HEK293 (cell line): Measurements from ENCODE around the gene RAMAC.

ENCODE experiments used
- CTCF ChIA-PET: fragments of 350-600 bp; formaldehyde crosslinking; extraction: SDS; loops from one replicate; lab custom pipeline; 2021; ENCODE audit warnings: antibody characterized with exemption; lab: Yijun Ruan, JAX
- POLR2A ChIA-PET: fragments of 300-600 bp; formaldehyde crosslinking; extraction: SDS; loops from one replicate; lab custom pipeline; 2020; ENCODE audit warnings: antibody characterized with exemption, inconsistent platforms; lab: Yijun Ruan, JAX
- H3K27ac ChIP-seq: fragments of 200-500 bp; sonication (Bioruptor generic); 2 replicates; pipeline ENCODE4 v1.5.1; 2014; ENCODE audit warnings: low read depth, low read length, control low read depth, inconsistent platforms; ENCODE audit errors: extremely low read depth
- H3K36me3 ChIP-seq, 2 experiments: fragments of 200-500 bp in 1 of 2; sonication (Bioruptor generic) in 1 of 2; 1 replicate in 1 of 2; 2 replicates in 1 of 2; pipeline ENCODE4 v1.5.1; 2014 to 2017; ENCODE audit warnings: inconsistent platforms in 2 of 2, low read length in 2 of 2; ENCODE audit not compliant: control insufficient read depth in 2 of 2, insufficient read depth in 1 of 2
- H3K4me1 ChIP-seq: fragments of 200-500 bp; sonication (Bioruptor generic); 2 replicates; pipeline ENCODE4 v1.5.1; 2014; ENCODE audit warnings: mild to moderate bottlenecking, low read length, inconsistent platforms; ENCODE audit not compliant: control insufficient read depth, insufficient read depth
- H3K4me3 ChIP-seq: 2 replicates; pipeline ENCODE4 v1.5.1; 2011; ENCODE audit warnings: low read depth, mild to moderate bottlenecking, control low read depth, low read length, moderate library complexity
- H3K9me3 ChIP-seq: fragments of 200-500 bp; sonication (Bioruptor generic); 2 replicates; pipeline ENCODE4 v1.5.1; 2014; ENCODE audit warnings: low read depth, low read length, inconsistent platforms; ENCODE audit not compliant: control insufficient read depth, insufficient read depth
- EGR2 ChIP-seq: fragments of 450-650 bp; formaldehyde crosslinking; IDR thresholded peaks from 2 replicates; pipeline ENCODE4 v1.5.1; 2016; ENCODE audit warnings: low read depth, missing biosample characterization, missing genetic modification characterization
- HOXC10 ChIP-seq: sonication (generic); formaldehyde crosslinking; IDR thresholded peaks from 2 replicates; pipeline ENCODE4 v1.8.1; 2023; ENCODE audit warnings: mild to moderate bottlenecking, missing genetic modification reagents
- IKZF3 ChIP-seq: fragments of 450-650 bp; IDR thresholded peaks from 2 replicates; pipeline ENCODE4 v1.5.0; 2018; ENCODE audit warnings: missing biosample characterization, mild to moderate bottlenecking, missing genetic modification characterization, moderate library complexity
- KLF8 ChIP-seq: fragments of 450-650 bp; formaldehyde crosslinking; IDR thresholded peaks from 2 replicates; pipeline ENCODE4 v1.5.1; 2016; ENCODE audit warnings: missing biosample characterization, missing genetic modification characterization
- MYNN ChIP-seq: fragments of 450-650 bp; formaldehyde crosslinking; IDR thresholded peaks from 2 replicates; pipeline ENCODE4 v1.5.1; 2016; ENCODE audit warnings: missing biosample characterization, missing genetic modification characterization, borderline replicate concordance
- OSR2 ChIP-seq: fragments of 450-650 bp; formaldehyde crosslinking; IDR thresholded peaks from 2 replicates; pipeline ENCODE4 v1.5.1; 2016; ENCODE audit warnings: missing biosample characterization, missing genetic modification characterization
- ZFP3 ChIP-seq: fragments of 450-650 bp; formaldehyde crosslinking; IDR thresholded peaks from 2 replicates; pipeline ENCODE4 v1.5.1; 2016; ENCODE audit warnings: low read depth, missing biosample characterization, missing genetic modification characterization
- ZNF23 ChIP-seq: fragments of 450-650 bp; formaldehyde crosslinking; IDR thresholded peaks from 2 replicates; pipeline ENCODE4 v1.5.1; 2016; ENCODE audit warnings: missing biosample characterization, missing genetic modification characterization, borderline replicate concordance
- ZNF266 ChIP-seq: fragments of 450-650 bp; formaldehyde crosslinking; IDR thresholded peaks from 2 replicates; pipeline ENCODE4 v1.5.1; 2016; ENCODE audit warnings: missing biosample characterization, missing genetic modification characterization, low read depth
- ZNF274 ChIP-seq, 2 experiments: fragments of 200-500 bp in 1 of 2; fragments of 450-650 bp in 1 of 2; sonication (Bioruptor generic) in 1 of 2; formaldehyde crosslinking in 1 of 2; IDR thresholded peaks; 2 replicates each; pipeline versions ENCODE4 v1.5.1 to v1.6.1; 2014 to 2016; ENCODE audit warnings: borderline replicate concordance in 1 of 2, inconsistent platforms in 1 of 2, low read length in 1 of 2, missing biosample characterization in 1 of 2, missing genetic modification characterization in 1 of 2
- ZNF394 ChIP-seq: fragments of 450-650 bp; formaldehyde crosslinking; IDR thresholded peaks from 2 replicates; pipeline ENCODE4 v1.5.1; 2016; ENCODE audit warnings: missing biosample characterization, missing genetic modification characterization, mild to moderate bottlenecking, moderate library complexity, borderline replicate concordance
- ZNF423 ChIP-seq: fragments of 450-650 bp; formaldehyde crosslinking; IDR thresholded peaks from 2 replicates; pipeline ENCODE4 v1.5.1; 2016; ENCODE audit warnings: missing biosample characterization, missing genetic modification characterization
- ZNF623 ChIP-seq: fragments of 450-650 bp; formaldehyde crosslinking; IDR thresholded peaks from 2 replicates; pipeline ENCODE4 v1.5.1; 2016; ENCODE audit warnings: missing biosample characterization, missing genetic modification characterization
- ZNF629 ChIP-seq: fragments of 450-650 bp; formaldehyde crosslinking; IDR thresholded peaks from 2 replicates; pipeline ENCODE4 v1.5.1; 2017; ENCODE audit warnings: missing biosample characterization, missing genetic modification characterization
- TF ChIP-seq, protein P1 (sequence below): fragments of 450-650 bp; formaldehyde crosslinking; IDR thresholded peaks from 2 replicates; pipeline ENCODE4 v1.5.1; 2016; ENCODE audit warnings: missing biosample characterization, missing genetic modification characterization
- TF ChIP-seq, protein P2 (sequence below): fragments of 450-650 bp; formaldehyde crosslinking; conservative IDR thresholded peaks from 2 replicates; pipeline ENCODE4 v1.5.1; 2016; ENCODE audit warnings: low read depth, missing biosample characterization, missing genetic modification characterization
- TF ChIP-seq, protein P3 (sequence below): fragments of 450-650 bp; formaldehyde crosslinking; IDR thresholded peaks from 2 replicates; pipeline ENCODE4 v1.5.1; 2016; ENCODE audit warnings: missing biosample characterization, missing genetic modification characterization

The RAMAC gene

DNA sequence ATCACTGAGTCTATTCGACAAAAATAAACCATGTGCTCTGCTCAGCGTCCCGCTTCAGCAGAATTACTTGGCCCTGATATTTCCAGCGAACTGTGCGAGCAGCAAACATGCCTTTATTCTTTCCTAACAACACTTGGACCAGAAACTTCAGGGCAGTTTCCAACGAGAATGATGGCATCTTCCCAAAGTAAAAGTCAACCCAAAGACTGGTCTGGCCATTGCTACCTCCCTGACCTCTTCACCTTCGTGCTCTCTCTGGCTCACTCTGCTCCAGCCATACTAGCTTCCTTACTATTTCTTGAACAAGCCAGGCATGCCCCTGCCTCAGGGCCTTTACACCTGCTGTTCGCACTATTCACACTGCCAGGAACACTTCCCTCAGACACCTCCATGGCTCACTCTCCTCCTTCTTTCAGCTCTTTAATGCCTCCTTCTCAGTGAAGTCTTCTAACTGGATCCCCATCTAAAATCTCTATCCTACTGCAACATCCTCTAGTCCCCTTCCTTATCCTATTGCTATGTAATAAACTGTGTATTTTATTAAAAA lies 39.8 kb upstream of the RAMAC start:
- ChIA-PET CTCF (no interaction called here), POLR2A (no interaction called here)
- Histone ChIP-seq H3K9me3 (no peaks in the 10 kb centered on the region), H3K4me1 (peaks cover 14% of the 10 kb centered on the region), H3K36me3 (no peaks in the 10 kb centered on the region), H3K4me3 (no peak overlapping the region), H3K27ac (no peak overlapping the region)
- TF ChIP-seq, protein P1, sequence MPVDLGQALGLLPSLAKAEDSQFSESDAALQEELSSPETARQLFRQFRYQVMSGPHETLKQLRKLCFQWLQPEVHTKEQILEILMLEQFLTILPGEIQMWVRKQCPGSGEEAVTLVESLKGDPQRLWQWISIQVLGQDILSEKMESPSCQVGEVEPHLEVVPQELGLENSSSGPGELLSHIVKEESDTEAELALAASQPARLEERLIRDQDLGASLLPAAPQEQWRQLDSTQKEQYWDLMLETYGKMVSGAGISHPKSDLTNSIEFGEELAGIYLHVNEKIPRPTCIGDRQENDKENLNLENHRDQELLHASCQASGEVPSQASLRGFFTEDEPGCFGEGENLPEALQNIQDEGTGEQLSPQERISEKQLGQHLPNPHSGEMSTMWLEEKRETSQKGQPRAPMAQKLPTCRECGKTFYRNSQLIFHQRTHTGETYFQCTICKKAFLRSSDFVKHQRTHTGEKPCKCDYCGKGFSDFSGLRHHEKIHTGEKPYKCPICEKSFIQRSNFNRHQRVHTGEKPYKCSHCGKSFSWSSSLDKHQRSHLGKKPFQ, result peak; percentile 73; the same call in 1 of the 2 replicates
- no peak for TF ChIP-seq HOXC10 (CRISPR knock-in tag)
- TF ChIP-seq MYNN (tag by site-specific recombination), result no peak
- no peak for TF ChIP-seq ZNF266 (tag by site-specific recombination)
- TF ChIP-seq KLF8 (tag by site-specific recombination), result no peak
- TF ChIP-seq, protein P2, sequence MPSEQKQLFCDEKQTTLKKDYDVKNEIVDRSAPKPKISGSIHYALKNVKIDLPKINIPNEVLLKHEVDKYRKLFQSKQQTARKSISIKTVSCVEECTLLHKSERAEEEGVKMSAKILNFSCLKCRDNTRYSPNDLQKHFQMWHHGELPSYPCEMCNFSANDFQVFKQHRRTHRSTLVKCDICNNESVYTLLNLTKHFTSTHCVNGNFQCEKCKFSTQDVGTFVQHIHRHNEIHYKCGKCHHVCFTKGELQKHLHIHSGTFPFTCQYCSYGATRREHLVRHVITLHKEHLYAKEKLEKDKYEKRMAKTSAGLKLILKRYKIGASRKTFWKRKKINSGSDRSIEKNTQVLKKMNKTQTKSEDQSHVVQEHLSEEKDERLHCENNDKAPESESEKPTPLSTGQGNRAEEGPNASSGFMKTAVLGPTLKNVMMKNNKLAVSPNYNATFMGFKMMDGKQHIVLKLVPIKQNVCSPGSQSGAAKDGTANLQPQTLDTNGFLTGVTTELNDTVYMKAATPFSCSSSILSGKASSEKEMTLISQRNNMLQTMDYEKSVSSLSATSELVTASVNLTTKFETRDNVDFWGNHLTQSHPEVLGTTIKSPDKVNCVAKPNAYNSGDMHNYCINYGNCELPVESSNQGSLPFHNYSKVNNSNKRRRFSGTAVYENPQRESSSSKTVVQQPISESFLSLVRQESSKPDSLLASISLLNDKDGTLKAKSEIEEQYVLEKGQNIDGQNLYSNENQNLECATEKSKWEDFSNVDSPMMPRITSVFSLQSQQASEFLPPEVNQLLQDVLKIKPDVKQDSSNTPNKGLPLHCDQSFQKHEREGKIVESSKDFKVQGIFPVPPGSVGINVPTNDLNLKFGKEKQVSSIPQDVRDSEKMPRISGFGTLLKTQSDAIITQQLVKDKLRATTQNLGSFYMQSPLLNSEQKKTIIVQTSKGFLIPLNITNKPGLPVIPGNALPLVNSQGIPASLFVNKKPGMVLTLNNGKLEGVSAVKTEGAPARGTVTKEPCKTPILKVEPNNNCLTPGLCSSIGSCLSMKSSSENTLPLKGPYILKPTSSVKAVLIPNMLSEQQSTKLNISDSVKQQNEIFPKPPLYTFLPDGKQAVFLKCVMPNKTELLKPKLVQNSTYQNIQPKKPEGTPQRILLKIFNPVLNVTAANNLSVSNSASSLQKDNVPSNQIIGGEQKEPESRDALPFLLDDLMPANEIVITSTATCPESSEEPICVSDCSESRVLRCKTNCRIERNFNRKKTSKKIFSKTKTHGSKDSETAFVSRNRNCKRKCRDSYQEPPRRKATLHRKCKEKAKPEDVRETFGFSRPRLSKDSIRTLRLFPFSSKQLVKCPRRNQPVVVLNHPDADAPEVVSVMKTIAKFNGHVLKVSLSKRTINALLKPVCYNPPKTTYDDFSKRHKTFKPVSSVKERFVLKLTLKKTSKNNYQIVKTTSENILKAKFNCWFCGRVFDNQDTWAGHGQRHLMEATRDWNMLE (tag by site-specific recombination), result no peak
- TF ChIP-seq EGR2 (tag by site-specific recombination), result no peak
- no peak for TF ChIP-seq ZNF423
- no peak for TF ChIP-seq ZNF274 (IDR thresholded peaks at IDR 0.05; ENCODE audit: low read length)
- TF ChIP-seq ZNF274 (tag by site-specific recombination; IDR thresholded peaks at IDR 0.05; ENCODE audit: borderline replicate concordance), result no peak
- TF ChIP-seq ZNF394 (tag by site-specific recombination), result no peak
- peak; percentile 79 for TF ChIP-seq ZNF623 (tag by site-specific recombination)

DNA sequence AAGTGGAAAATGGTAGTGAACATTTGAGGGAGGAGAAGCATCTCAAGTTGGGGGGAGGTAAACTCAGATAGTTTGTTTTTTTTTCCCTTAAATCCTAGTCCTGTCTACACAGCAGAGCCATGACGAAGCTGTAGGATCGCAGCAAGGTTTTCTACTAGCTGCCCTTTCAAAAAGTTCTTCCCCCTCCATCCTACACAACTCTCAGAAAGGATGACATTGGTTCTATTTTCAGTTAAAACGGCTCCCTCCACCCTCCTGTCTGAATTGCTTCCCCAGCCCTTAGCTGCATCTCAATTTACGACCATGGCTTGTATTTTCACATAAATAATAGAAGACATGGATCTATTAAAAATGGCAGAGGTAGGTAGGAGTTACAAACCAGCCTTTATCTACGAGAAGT lies 35.7 kb upstream of the RAMAC start:
- H3K9me3 ChIP-seq, result no peaks in the 10 kb centered on the region
- TF ChIP-seq ZFP3 (tag by site-specific recombination) (no peak), ZNF23 (no peak), OSR2 (tag by site-specific recombination) (no peak), ZNF629 (tag by site-specific recombination) (no peak), IKZF3 (tag by site-specific recombination) (no peak)
- TF ChIP-seq, protein P3, sequence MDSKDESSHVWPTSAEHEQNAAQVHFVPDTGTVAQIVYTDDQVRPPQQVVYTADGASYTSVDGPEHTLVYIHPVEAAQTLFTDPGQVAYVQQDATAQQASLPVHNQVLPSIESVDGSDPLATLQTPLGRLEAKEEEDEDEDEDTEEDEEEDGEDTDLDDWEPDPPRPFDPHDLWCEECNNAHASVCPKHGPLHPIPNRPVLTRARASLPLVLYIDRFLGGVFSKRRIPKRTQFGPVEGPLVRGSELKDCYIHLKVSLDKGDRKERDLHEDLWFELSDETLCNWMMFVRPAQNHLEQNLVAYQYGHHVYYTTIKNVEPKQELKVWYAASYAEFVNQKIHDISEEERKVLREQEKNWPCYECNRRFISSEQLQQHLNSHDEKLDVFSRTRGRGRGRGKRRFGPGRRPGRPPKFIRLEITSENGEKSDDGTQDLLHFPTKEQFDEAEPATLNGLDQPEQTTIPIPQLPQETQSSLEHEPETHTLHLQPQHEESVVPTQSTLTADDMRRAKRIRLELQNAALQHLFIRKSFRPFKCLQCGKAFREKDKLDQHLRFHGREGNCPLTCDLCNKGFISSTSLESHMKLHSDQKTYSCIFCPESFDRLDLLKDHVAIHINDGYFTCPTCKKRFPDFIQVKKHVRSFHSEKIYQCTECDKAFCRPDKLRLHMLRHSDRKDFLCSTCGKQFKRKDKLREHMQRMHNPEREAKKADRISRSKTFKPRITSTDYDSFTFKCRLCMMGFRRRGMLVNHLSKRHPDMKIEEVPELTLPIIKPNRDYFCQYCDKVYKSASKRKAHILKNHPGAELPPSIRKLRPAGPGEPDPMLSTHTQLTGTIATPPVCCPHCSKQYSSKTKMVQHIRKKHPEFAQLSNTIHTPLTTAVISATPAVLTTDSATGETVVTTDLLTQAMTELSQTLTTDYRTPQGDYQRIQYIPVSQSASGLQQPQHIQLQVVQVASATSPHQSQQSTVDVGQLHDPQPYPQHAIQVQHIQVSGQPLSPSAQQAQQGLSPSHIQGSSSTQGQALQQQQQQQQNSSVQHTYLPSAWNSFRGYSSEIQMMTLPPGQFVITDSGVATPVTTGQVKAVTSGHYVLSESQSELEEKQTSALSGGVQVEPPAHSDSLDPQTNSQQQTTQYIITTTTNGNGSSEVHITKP (tag by site-specific recombination), result peak; percentile 18; the same call in 1 of the 2 replicates
- H3K4me3 ChIP-seq, result no peak overlapping the region

More for the DNA sequence above, 35.7 kb upstream of the RAMAC start:
- Histone ChIP-seq H3K27ac (no peak overlapping the region), H3K36me3 (no peaks in the 10 kb centered on the region), H3K4me1 (peaks cover 16% of the 10 kb centered on the region)
- ChIA-PET CTCF (no interaction called here), POLR2A (no interaction called here)
